ENCODE results near the gene LENEP. TPM values are rescaled to one million over a fixed set of nuclear protein-coding genes. Genes with fewer than 3 reads are reported as not detected.

The LENEP gene
- total RNA-seq, 3 donors from 2014 or later = not detected

GRCh38 chr1:155003766-155004351 lies 10.5 kb downstream of the LENEP start:
- peak overlapping the region; percentile 98 to 99 for H3K27ac ChIP-seq
- H3K27me3 ChIP-seq = no peaks in the 10 kb centered on the region
- DNase-seq (ENCODE audit: low spot score in 2 of 2) = no peak
- no peaks in the 10 kb centered on the region for H3K36me3 ChIP-seq
- H3K9me3 ChIP-seq = no peaks in the 10 kb centered on the region
- H3K4me3 ChIP-seq = peak overlapping the region; percentile 89 to 95 (median 89)
- H3K4me1 ChIP-seq = peaks cover 20 to 42% of the 10 kb centered on the region in 2 donors
- no peak for TF ChIP-seq POLR2A (IDR thresholded peaks at IDR 0.05)
- TF ChIP-seq CTCF (IDR thresholded peaks at IDR 0.05) = no peak
- TF ChIP-seq POLR2AphosphoS5 (IDR thresholded peaks at IDR 0.05) = no peak
- intact Hi-C loops (cut with DNase I; ENCODE audit: low total_unique reads) = no loop called here

GRCh38 chr1:155004352-155005075 lies 11.1 kb downstream of the LENEP start:
- intact Hi-C loops (cut with DNase I; ENCODE audit: low total_unique reads) = no loop called here
- no peaks in the 10 kb centered on the region for H3K9me3 ChIP-seq

GRCh38 chr1:155005076-155006011 lies 12.0 kb downstream of the LENEP start:
- intact Hi-C loops (cut with DNase I; ENCODE audit: low total_unique reads) = no loop called here
- DNase-seq (ENCODE audit: low spot score in 2 of 2) = peak; percentile 62 to 76

More at GRCh38 chr1:155004352-155005075, 11.1 kb downstream of the LENEP start:
- H3K36me3 ChIP-seq = no peaks in the 10 kb centered on the region
- peak overlapping the region; percentile 98 to 99 for H3K27ac ChIP-seq
- peak overlapping the region; percentile 89 to 95 (median 89) for H3K4me3 ChIP-seq
- H3K4me1 ChIP-seq = peaks cover 19 to 36% of the 10 kb centered on the region in 2 donors
- H3K27me3 ChIP-seq = no peaks in the 10 kb centered on the region
- no peak for DNase-seq (ENCODE audit: low spot score in 2 of 2)
- TF ChIP-seq POLR2A (IDR thresholded peaks at IDR 0.05) = no peak
- no peak for TF ChIP-seq POLR2AphosphoS5 (IDR thresholded peaks at IDR 0.05)
- TF ChIP-seq CTCF (IDR thresholded peaks at IDR 0.05) = no peak

GRCh38 chr1:155006601-155007101 lies 13.3 kb downstream of the LENEP start:
- Histone ChIP-seq H3K4me3 (peak overlapping the region in 2 of 3 donors; percentile 73 to 89), H3K36me3 (no peaks in the 10 kb centered on the region), H3K27me3 (no peaks in the 10 kb centered on the region), H3K4me1 (peaks cover 30 to 44% of the 10 kb centered on the region in 2 donors), H3K27ac (peak overlapping the region; percentile 98 to 99), H3K9me3 (no peaks in the 10 kb centered on the region)
- intact Hi-C loops (cut with DNase I; ENCODE audit: low total_unique reads) = no loop called here
- TF ChIP-seq POLR2AphosphoS5 (IDR thresholded peaks at IDR 0.05) = no peak
- no peak for TF ChIP-seq CTCF (IDR thresholded peaks at IDR 0.05)
- TF ChIP-seq POLR2A (IDR thresholded peaks at IDR 0.05) = no peak
- no peak for DNase-seq (ENCODE audit: low spot score in 2 of 2)

More at GRCh38 chr1:155005076-155006011, 12.0 kb downstream of the LENEP start:
- Histone ChIP-seq H3K36me3 (no peaks in the 10 kb centered on the region), H3K4me3 (peak overlapping the region; percentile 89 to 95 (median 89)), H3K27me3 (no peaks in the 10 kb centered on the region), H3K4me1 (peaks cover 17 to 34% of the 10 kb centered on the region in 2 donors), H3K27ac (peak overlapping the region; percentile 98 to 99), H3K9me3 (no peaks in the 10 kb centered on the region)
- TF ChIP-seq POLR2AphosphoS5 (IDR thresholded peaks at IDR 0.05) (peak in 1 of 3 donors; percentile 24), CTCF (IDR thresholded peaks at IDR 0.05) (no peak)
